LoVo (cell line): ENCODE measurements around the gene ZFP57.

Experiments used
- DNase-seq: peaks from one replicate; pipeline ENCODE4 v3.0.0-alpha.2; 2016; ENCODE audit warnings: low spot score

Gene ZFP57

GRCh38 chr6:29680904-29681303, at the start of gene ZFP57:
Gene ZFP57, minus strand, starts transcription at chr6:29681152. Its CDS starts 4,149 bp downstream, at chr6:29677003.
- DNase-seq, result no peak

GRCh38 chr6:29730575-29731126, 49.7 kb upstream of the ZFP57 start:
- no peak for DNase-seq

- no peak for DNase-seq
Observed at GRCh38 chr6:29729774-29730328, 48.9 kb upstream of the ZFP57 start.

GRCh38 chr6:29728875-29729270, 47.9 kb upstream of the ZFP57 start:
- DNase-seq, result no peak

GRCh38 chr6:29728173-29728874, 47.4 kb upstream of the ZFP57 start:
- DNase-seq, result no peak

- DNase-seq, result no peak
Observed at GRCh38 chr6:29727637-29728036, 46.7 kb upstream of the ZFP57 start.

- DNase-seq, result no peak
Observed at GRCh38 chr6:29726571-29727194, 45.7 kb upstream of the ZFP57 start.

- DNase-seq, result no peak
Observed at GRCh38 chr6:29726001-29726400, 45.0 kb upstream of the ZFP57 start.

- no peak for DNase-seq
Observed at GRCh38 chr6:29724937-29725869, 44.3 kb upstream of the ZFP57 start.

GRCh38 chr6:29723666-29724588, 43.0 kb upstream of the ZFP57 start:
- DNase-seq, result no peak

GRCh38 chr6:29723262-29723665, 42.3 kb upstream of the ZFP57 start, which contains the start of gene HLA-F:
Gene HLA-F, plus strand, starts transcription at chr6:29723434. Its CDS starts 30 bp downstream, at chr6:29723464.
- DNase-seq, result peak; percentile 91

GRCh38 chr6:29720863-29721262, 39.9 kb upstream of the ZFP57 start:
- no peak for DNase-seq

- DNase-seq, result no peak
Observed at GRCh38 chr6:29710281-29710941, 29.5 kb upstream of the ZFP57 start.

GRCh38 chr6:29709188-29709587, 28.2 kb upstream of the ZFP57 start:
- DNase-seq, result no peak

GRCh38 chr6:29708432-29709179, 27.7 kb upstream of the ZFP57 start:
- DNase-seq, result no peak

GRCh38 chr6:29705389-29706231, 24.7 kb upstream of the ZFP57 start:
- DNase-seq, result peak; percentile 54

GRCh38 chr6:29702519-29703103, 21.7 kb upstream of the ZFP57 start:
- peak; percentile 12 for DNase-seq
